OCI-LY1 (cell line): Measurements from ENCODE around the gene OR8D4.

Source experiments
- H2AFZ ChIP-seq: fragments of 200-600 bp; sonication (generic), shearing (Covaris generic); 2 replicates; pipeline ENCODE4 v1.6.0; 2014; ENCODE audit warnings: antibody characterized with exemption, mild to moderate bottlenecking, low read length
- H3F3A ChIP-seq: fragments of 200-600 bp; sonication (generic), shearing (Covaris generic); 2 replicates; pipeline ENCODE4 v1.6.0; 2014; ENCODE audit warnings: mild to moderate bottlenecking, antibody characterized with exemption, low read length, moderate library complexity; ENCODE audit not compliant: insufficient read depth
- H3K27ac ChIP-seq: fragments of 200-600 bp; sonication (generic); 2 replicates; pipeline ENCODE4 v1.5.1; 2014; ENCODE audit warnings: low read length, mixed run types, mild to moderate bottlenecking, low read depth; ENCODE audit not compliant: poor library complexity, severe bottlenecking
- H3K27me3 ChIP-seq: fragments of 200-600 bp; sonication (generic); 2 replicates; pipeline ENCODE4 v1.6.0; 2014; ENCODE audit warnings: antibody characterized with exemption, mild to moderate bottlenecking, low read length, moderate library complexity; ENCODE audit not compliant: insufficient read depth
- H3K36me3 ChIP-seq: fragments of 200-600 bp; sonication (generic); 2 replicates; pipeline ENCODE4 v1.6.1; 2014; ENCODE audit warnings: mild to moderate bottlenecking, antibody characterized with exemption, low read length, moderate library complexity, mixed read lengths; ENCODE audit not compliant: insufficient read depth
- H3K4me1 ChIP-seq: fragments of 200-600 bp; sonication (generic); 2 replicates; pipeline ENCODE4 v1.5.1; 2014; ENCODE audit warnings: mild to moderate bottlenecking, low read length, moderate library complexity; ENCODE audit not compliant: insufficient read depth, severe bottlenecking
- H3K4me2 ChIP-seq: fragments of 200-600 bp; sonication (generic), shearing (Covaris generic); 2 replicates; pipeline ENCODE4 v1.6.1; 2014; ENCODE audit warnings: low read length
- H3K4me3 ChIP-seq: fragments of 200-600 bp; sonication (generic); 2 replicates; pipeline ENCODE4 v1.5.1; 2014; ENCODE audit warnings: low read length, low read depth, mild to moderate bottlenecking, mixed read lengths; ENCODE audit not compliant: poor library complexity, severe bottlenecking
- H3K79me2 ChIP-seq: fragments of 200-600 bp; shearing (Covaris generic); 2 replicates; pipeline ENCODE4 v1.6.1; 2016; ENCODE audit warnings: mixed run types, low read length, mixed read lengths; ENCODE audit not compliant: insufficient read depth
- H3K9ac ChIP-seq: fragments of 200-600 bp; sonication (generic), shearing (Covaris generic); 2 replicates; pipeline ENCODE4 v1.6.1; 2014; ENCODE audit warnings: mild to moderate bottlenecking, low read length, mixed read lengths
- H3K9me2 ChIP-seq: fragments of 200-600 bp; sonication (generic), shearing (Covaris generic); 2 replicates; pipeline ENCODE4 v1.6.1; 2014; ENCODE audit warnings: low read depth, mild to moderate bottlenecking, low read length, mixed read lengths
- H3K9me3 ChIP-seq: fragments of 200-600 bp; shearing (Covaris generic); 2 replicates; pipeline ENCODE4 v1.6.1; 2014; ENCODE audit warnings: low read length, mixed read lengths
- H4K20me1 ChIP-seq: fragments of 200-600 bp; sonication (generic), shearing (Covaris generic); 2 replicates; pipeline ENCODE4 v1.6.0; 2016; ENCODE audit warnings: mild to moderate bottlenecking, low read length; ENCODE audit not compliant: insufficient read depth
- CTCF ChIP-seq: fragments of 200-600 bp; sonication (generic), shearing (Covaris generic); IDR thresholded peaks from 2 replicates; pipeline ENCODE4 v1.5.1; 2017; ENCODE audit warnings: mild to moderate bottlenecking, antibody characterized with exemption, low read length, moderate library complexity, mixed read lengths
- EZH2 ChIP-seq: fragments of 200-600 bp; sonication (generic), shearing (Covaris generic); IDR thresholded peaks from 2 replicates; pipeline ENCODE4 v1.8.0; 2017; ENCODE audit warnings: borderline replicate concordance, mixed run types, mild to moderate bottlenecking, antibody characterized with exemption, low read length, moderate library complexity, mixed read lengths

Gene OR8D4

GRCh38 chr11:123899792-123900191, 2.2 kb upstream of the OR8D4 start:
- TF ChIP-seq CTCF: no peak
- TF ChIP-seq EZH2: no peak
- Histone ChIP-seq H3K36me3 (no peaks in the 10 kb centered on the region), H2AFZ (no peak overlapping the region), H3K27ac (no peak overlapping the region), H3K4me2 (no peak overlapping the region), H3K79me2 (no peaks in the 10 kb centered on the region), H3F3A (no peaks in the 10 kb centered on the region), H3K27me3 (no peaks in the 10 kb centered on the region), H3K9ac (no peak overlapping the region), H4K20me1 (no peaks in the 10 kb centered on the region), H3K9me2 (no peaks in the 10 kb centered on the region), H3K4me1 (no peaks in the 10 kb centered on the region), H3K9me3 (no peaks in the 10 kb centered on the region), H3K4me3 (no peak overlapping the region)

DNA sequence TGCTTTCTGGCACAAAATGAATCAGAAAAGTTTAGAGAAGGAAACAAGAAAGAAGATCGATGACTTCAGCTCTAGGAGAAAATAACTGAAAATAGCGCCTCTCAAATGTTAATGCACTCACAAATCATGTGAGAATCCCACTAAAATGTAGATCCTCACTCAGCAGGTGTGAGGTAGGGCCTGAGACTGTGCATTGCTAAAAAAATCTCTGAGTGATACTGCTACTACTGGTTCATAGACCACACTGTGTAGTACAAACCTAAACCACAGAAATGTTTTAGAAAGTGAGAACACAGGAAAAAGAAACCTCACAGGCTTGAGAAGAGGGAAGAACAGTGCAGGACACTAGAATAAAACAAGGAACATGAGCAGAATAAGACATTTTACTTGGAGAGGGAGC, 2.0 kb downstream of the OR8D4 start:
- Histone ChIP-seq H3K79me2 (no peaks in the 10 kb centered on the region), H3K27me3 (no peaks in the 10 kb centered on the region), H3F3A (no peaks in the 10 kb centered on the region), H3K9me3 (no peaks in the 10 kb centered on the region), H3K36me3 (no peaks in the 10 kb centered on the region), H3K4me2 (no peak overlapping the region), H2AFZ (no peak overlapping the region), H3K4me1 (no peaks in the 10 kb centered on the region), H3K4me3 (no peak overlapping the region), H3K9ac (no peak overlapping the region), H4K20me1 (no peaks in the 10 kb centered on the region), H3K27ac (no peak overlapping the region), H3K9me2 (no peaks in the 10 kb centered on the region)
- no peak for TF ChIP-seq CTCF
- no peak for TF ChIP-seq EZH2

DNA sequence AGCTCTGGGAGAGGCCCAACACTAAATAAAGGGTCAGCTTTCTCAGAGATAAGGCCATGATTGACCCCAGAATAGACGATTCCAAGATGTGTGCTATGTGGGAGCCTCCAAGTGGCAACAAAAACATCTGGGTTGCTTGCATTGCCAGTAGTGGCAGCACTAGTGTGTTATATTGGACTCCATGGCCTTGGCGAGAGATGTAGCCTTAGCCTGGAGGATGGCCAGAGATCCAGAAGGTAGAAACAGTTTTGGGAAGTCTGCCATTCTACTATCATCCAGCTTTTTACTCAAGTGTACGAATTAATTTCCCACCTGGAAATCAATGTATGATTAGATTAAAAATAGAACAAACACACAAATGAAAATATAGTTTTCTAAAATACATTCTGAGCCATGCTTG, 3.0 kb downstream of the OR8D4 start:
- H4K20me1 ChIP-seq: no peaks in the 10 kb centered on the region
- no peaks in the 10 kb centered on the region for H3F3A ChIP-seq
- TF ChIP-seq CTCF (no peak), EZH2 (no peak)
- no peaks in the 10 kb centered on the region for H3K79me2 ChIP-seq
- H3K9me3 ChIP-seq: no peaks in the 10 kb centered on the region
- no peak overlapping the region for H3K4me2 ChIP-seq
- H3K9ac ChIP-seq: no peak overlapping the region
- H2AFZ ChIP-seq: no peak overlapping the region
- no peak overlapping the region for H3K4me3 ChIP-seq
- no peak overlapping the region for H3K27ac ChIP-seq
- H3K4me1 ChIP-seq: no peaks in the 10 kb centered on the region
- H3K27me3 ChIP-seq: no peaks in the 10 kb centered on the region
- H3K9me2 ChIP-seq: no peaks in the 10 kb centered on the region
- H3K36me3 ChIP-seq: no peaks in the 10 kb centered on the region
